CD8-positive, alpha-beta memory T cell (primary cell): ENCODE measurements around the gene CBFA2T3. TPM values are rescaled to one million over a fixed set of nuclear protein-coding genes. Genes with fewer than 3 reads are reported as not detected.
A peak's percentile ranks its signal among the peaks of the same experiment; 100 is the strongest.
"Not testable (repeated sequence)": the region's sequence is repeated elsewhere in the genome, so short reads cannot be mapped to it uniquely, and the experiment has no call there.

Experiments used
- CTCF ChIA-PET: fragments of 350-600 bp; sonication (Branson Sonifier 250); formaldehyde crosslinking; loops from one replicate; lab custom pipeline; 2021; ENCODE audit warnings: antibody characterized with exemption; lab: Charles Lee
- POLR2A ChIA-PET: fragments of 350-600 bp; sonication (Branson Sonifier 250); formaldehyde crosslinking; loops from one replicate; lab custom pipeline; 2021; ENCODE audit warnings: antibody characterized with exemption; lab: Charles Lee
- DNase-seq, 5 donors: peaks; one replicate each; pipeline versions ENCODE4 v3.0.0 to v3.0.0-alpha.2; 2020 to 2022; ENCODE audit warnings: mixed read lengths in 1 of 5
- H3K27ac ChIP-seq: one replicate; pipeline ENCODE4 v1.7.0; 2013; ENCODE audit warnings: low read depth, mild to moderate bottlenecking, low read length, moderate library complexity
- H3K27me3 ChIP-seq: 2 replicates; pipeline ENCODE4 v1.7.0; 2013; ENCODE audit warnings: low read length, mild to moderate bottlenecking; ENCODE audit not compliant: insufficient read depth, poor library complexity, severe bottlenecking
- H3K36me3 ChIP-seq: 2 replicates; pipeline ENCODE4 v1.7.0; 2013; ENCODE audit warnings: mild to moderate bottlenecking, low read length, moderate library complexity; ENCODE audit not compliant: insufficient read depth
- H3K4me1 ChIP-seq: 2 replicates; pipeline ENCODE4 v1.7.0; 2013; ENCODE audit warnings: mild to moderate bottlenecking, low read length, moderate library complexity; ENCODE audit not compliant: insufficient read depth
- H3K4me3 ChIP-seq: 2 replicates; pipeline ENCODE4 v1.7.0; 2013; ENCODE audit warnings: mild to moderate bottlenecking, low read length
- H3K9me3 ChIP-seq: 2 replicates; pipeline ENCODE4 v1.7.0; 2013; ENCODE audit warnings: mild to moderate bottlenecking, low read length
- H3K27ac Mint-ChIP-seq, 8 donors: one replicate each; pipeline ENCODE4 v1.8.0; 2020 to 2021; ENCODE audit warnings: mixed read lengths in 8 of 8, mild to moderate bottlenecking in 6 of 8, inconsistent platforms in 3 of 8, moderate library complexity in 3 of 8
- H3K27me3 Mint-ChIP-seq, 2 donors: one replicate each; pipeline ENCODE4 v1.8.0; 2020 to 2021; ENCODE audit warnings: mixed read lengths in 2 of 2, mild to moderate bottlenecking in 1 of 2, moderate library complexity in 1 of 2
- H3K36me3 Mint-ChIP-seq, 3 donors: one replicate each; pipeline ENCODE4 v1.8.0; 2020 to 2021; ENCODE audit warnings: mixed read lengths in 3 of 3, inconsistent platforms in 1 of 3, mild to moderate bottlenecking in 1 of 3
- H3K4me1 Mint-ChIP-seq, 3 donors: one replicate each; pipeline ENCODE4 v1.8.0; 2020 to 2021; ENCODE audit warnings: mixed read lengths in 3 of 3, inconsistent platforms in 1 of 3, mild to moderate bottlenecking in 1 of 3
- H3K4me3 Mint-ChIP-seq, 7 donors: one replicate each; pipeline ENCODE4 v1.8.0; 2020 to 2021; ENCODE audit warnings: mixed read lengths in 7 of 7, mild to moderate bottlenecking in 6 of 7, moderate library complexity in 4 of 7, inconsistent platforms in 2 of 7
- H3K9me3 Mint-ChIP-seq, 5 donors: one replicate each; pipeline ENCODE4 v1.8.0; 2020 to 2022; ENCODE audit warnings: mixed read lengths in 5 of 5, mild to moderate bottlenecking in 3 of 5, moderate library complexity in 2 of 5, inconsistent platforms in 1 of 5
- polyA plus RNA-seq: library from polyadenylated mRNA; unstranded; fragments of 300-500 nt; fragmentation: Illumina TruSeq; gene quantifications from one replicate; pipeline ENCODE4 v1.2.3, GENCODE V29; 2021
- total RNA-seq, 2 experiments: library from RNA; stranded (reverse); gene quantifications; one replicate each; pipeline ENCODE4 v1.2.3, GENCODE V29; 2021

The CBFA2T3 gene
- total and polyA plus RNA-seq, 3 experiments from 2014 or later: 0.22 TPM; not detected in 2

DNA sequence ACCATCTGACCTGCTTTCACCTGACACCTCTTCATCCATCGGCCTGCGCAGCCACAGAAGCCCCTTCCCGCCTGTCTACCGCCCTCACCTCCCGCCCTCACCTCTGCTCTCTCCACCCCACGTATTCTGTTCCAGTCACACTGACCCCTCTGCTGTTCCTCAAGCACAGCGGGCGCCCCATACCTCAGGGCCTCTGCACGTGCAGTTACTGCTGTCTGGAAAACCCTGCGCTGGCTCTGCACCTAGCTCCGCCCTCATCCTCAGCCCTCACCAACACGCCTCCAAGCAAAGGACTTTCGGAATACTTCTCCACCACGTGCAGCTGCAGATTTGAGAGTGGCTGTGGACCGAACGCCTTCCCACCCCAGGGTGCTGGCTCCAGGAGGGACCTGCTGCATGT, 85.9 kb downstream of the CBFA2T3 start:
- H3K4me3 Mint-ChIP-seq: no peak overlapping the region
- no peaks in the 10 kb centered on the region for H3K36me3 Mint-ChIP-seq
- CTCF ChIA-PET: no interaction called here
- no peaks in the 10 kb centered on the region for H3K9me3 Mint-ChIP-seq
- H3K27me3 ChIP-seq: no peaks in the 10 kb centered on the region
- POLR2A ChIA-PET: no interaction called here
- no peaks in the 10 kb centered on the region for H3K4me1 Mint-ChIP-seq
- no peaks in the 10 kb centered on the region for H3K4me1 ChIP-seq
- no peaks in the 10 kb centered on the region for H3K36me3 ChIP-seq
- peak overlapping the region in 1 of 8 donors; percentile 65 for H3K27ac Mint-ChIP-seq
- no peaks in the 10 kb centered on the region for H3K9me3 ChIP-seq
- H3K4me3 ChIP-seq: no peak overlapping the region
- no peaks in the 10 kb centered on the region for H3K27me3 Mint-ChIP-seq
- H3K27ac ChIP-seq: no peak overlapping the region
- no peak for DNase-seq

DNA sequence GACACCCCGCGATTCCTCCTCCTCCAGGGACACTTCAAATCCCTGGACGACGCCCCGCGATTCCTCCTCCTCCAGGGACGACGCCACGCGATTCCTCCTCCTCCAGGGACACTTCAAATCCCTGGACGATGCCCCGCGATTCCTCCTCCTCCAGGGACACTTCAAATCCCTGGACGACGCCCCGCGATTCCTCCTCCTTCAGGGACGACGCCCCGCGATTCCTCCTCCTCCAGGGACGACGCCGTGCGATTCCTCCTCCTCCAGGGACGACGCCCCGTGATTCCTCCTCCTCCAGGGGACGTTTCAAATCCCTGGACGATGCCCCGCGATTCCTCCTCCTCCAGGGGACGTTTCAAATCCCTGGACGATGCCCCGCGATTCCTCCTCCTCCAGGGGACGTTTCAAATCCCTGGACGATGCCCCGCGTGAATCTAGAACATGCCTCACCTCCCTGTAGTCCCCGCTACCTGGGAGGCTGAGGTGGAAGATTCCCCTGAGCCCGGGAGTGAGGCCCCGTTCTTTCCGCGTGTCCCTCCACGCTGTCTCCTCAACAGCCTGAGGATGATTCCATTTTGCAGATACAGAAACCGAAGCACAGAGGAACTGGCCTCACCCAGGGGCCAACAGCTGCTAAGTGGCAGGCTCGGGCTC, 87.2 kb downstream of the CBFA2T3 start:
- POLR2A ChIA-PET, H3K4me1 Mint-ChIP-seq, H3K27ac ChIP-seq, H3K36me3 Mint-ChIP-seq, H3K27me3 ChIP-seq, H3K36me3 ChIP-seq, CTCF ChIA-PET, H3K4me3 Mint-ChIP-seq, H3K9me3 ChIP-seq, H3K27ac Mint-ChIP-seq, DNase-seq, H3K9me3 Mint-ChIP-seq, H3K4me3 ChIP-seq, H3K27me3 Mint-ChIP-seq, H3K4me1 ChIP-seq: not testable (repeated sequence)

DNA sequence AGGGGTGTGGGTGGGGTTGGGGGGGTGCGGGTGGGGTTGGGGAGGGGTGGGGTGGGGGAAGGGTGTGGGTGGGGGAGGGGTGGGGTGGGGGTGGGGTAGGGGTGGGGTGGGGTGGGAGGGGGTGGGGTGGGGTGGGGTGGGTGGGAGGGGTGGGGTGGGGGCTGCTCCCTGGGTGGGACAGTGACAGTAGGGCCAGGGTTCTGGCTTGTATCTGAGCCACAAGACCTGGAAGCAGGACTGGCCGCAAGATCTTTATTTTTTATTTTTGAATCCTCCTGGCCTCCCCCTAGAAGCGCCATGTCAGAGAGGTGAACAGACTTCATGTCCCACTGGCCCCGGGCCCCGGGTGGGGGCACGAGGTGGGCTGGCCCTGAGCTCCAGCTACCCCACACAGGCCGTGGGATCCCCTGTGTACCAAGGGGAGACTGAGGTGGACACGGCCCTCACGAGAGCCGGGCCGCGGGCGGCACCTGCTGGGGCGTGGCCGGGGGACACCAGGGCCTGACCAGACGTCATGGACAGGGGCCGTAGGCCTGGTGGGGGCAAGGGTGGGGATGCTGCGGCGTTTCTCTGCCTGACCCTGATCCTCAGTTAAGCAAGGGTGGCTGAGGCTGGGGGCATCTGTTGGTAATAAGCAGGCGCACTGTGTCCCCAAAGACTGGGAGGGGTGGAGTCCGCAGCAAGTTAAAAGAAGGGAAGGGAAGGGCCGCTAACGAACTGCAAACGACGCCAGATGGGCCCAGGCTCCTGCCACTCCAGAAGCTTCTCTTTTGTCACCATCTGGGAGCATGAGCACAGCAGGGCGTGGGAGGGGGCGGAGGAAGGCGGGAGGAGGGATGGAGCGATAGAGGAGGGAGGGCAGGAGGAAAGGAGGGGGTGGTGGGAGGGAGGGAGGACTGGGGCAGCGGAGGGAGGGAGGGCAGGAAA, 88.3 kb downstream of the CBFA2T3 start:
- Histone ChIP-seq H3K27me3 (no peaks in the 10 kb centered on the region), H3K27ac (no peak overlapping the region), H3K4me1 (no peaks in the 10 kb centered on the region), H3K4me3 (no peak overlapping the region), H3K9me3 (no peaks in the 10 kb centered on the region), H3K36me3 (no peaks in the 10 kb centered on the region)
- POLR2A ChIA-PET: no interaction called here
- Mint-ChIP-seq H3K27ac (no peak overlapping the region), H3K27me3 (no peaks in the 10 kb centered on the region), H3K4me1 (no peaks in the 10 kb centered on the region), H3K36me3 (no peaks in the 10 kb centered on the region), H3K9me3 (no peaks in the 10 kb centered on the region), H3K4me3 (no peak overlapping the region)
- CTCF ChIA-PET: no interaction called here
- DNase-seq: no peak

DNA sequence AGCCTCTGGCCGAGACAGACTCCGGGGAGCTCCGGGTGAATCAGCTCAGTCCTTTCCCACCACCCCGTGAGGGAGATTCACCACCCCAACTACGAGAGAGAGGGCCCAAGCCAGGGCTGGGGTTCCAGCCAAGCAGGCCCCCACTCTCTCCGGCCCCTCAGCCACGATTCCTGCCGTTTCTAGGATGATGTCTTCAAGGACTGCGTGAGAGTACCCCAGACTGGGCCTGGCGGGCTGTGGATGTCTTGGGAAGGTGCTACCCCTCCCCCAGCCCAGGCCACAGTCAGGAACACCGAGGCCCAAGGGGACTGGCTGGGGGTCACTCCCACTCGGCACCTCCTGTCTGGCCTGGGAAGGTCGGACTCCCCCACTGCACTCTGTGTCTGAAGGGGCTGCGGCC, 89.0 kb downstream of the CBFA2T3 start:
- ChIA-PET CTCF (no interaction called here), POLR2A (no interaction called here)
- H3K27ac Mint-ChIP-seq: peak overlapping the region in 1 of 8 donors; percentile 61
- Histone ChIP-seq H3K4me3 (no peak overlapping the region), H3K9me3 (no peaks in the 10 kb centered on the region), H3K27me3 (no peaks in the 10 kb centered on the region), H3K4me1 (no peaks in the 10 kb centered on the region), H3K36me3 (no peaks in the 10 kb centered on the region), H3K27ac (no peak overlapping the region)
- H3K36me3 Mint-ChIP-seq: no peaks in the 10 kb centered on the region
- no peak overlapping the region for H3K4me3 Mint-ChIP-seq
- H3K4me1 Mint-ChIP-seq: no peaks in the 10 kb centered on the region
- H3K27me3 Mint-ChIP-seq: no peaks in the 10 kb centered on the region
- H3K9me3 Mint-ChIP-seq: no peaks in the 10 kb centered on the region
- no peak for DNase-seq

DNA sequence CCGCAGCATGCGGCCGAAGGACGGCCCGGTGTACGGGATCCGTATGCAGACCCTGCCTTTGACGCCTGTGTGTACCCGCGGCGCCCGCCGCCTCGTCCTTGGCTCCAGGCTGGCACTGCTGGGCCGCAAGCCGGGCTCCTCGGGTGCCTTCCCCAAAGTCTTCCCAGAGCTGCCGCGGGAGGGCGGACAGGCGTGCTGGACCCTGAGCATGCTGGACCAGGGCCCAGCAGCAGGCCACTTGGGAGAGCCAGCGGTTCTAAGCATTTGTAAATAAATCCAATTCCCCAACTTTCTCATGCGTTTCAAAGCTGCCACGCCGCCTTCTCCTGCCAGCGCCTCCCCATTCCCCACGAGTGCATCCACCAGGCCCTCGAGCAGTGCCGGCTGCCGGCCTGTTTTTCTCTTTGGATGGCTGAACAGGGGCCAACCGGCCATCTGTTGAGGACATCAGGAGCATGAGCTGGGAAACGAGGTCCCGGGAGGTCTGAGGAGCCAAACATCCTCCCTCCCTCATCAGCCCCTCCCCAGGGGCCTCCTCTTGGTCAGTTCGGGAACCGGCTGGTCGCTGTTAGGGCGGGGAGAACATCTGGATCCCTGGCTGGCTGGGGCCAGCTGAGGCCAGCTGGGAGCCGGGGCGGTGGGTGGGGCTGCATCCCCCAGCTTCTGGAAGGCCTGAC, 90.0 kb downstream of the CBFA2T3 start:
- ChIA-PET POLR2A (no interaction called here), CTCF (no interaction called here)
- H3K4me3 ChIP-seq: no peak overlapping the region
- H3K36me3 ChIP-seq: no peaks in the 10 kb centered on the region
- DNase-seq: no peak
- H3K27ac Mint-ChIP-seq: no peak overlapping the region
- no peak overlapping the region for H3K4me3 Mint-ChIP-seq
- no peaks in the 10 kb centered on the region for H3K4me1 ChIP-seq
- H3K9me3 ChIP-seq: no peaks in the 10 kb centered on the region
- H3K9me3 Mint-ChIP-seq: no peaks in the 10 kb centered on the region
- H3K27me3 Mint-ChIP-seq: no peaks in the 10 kb centered on the region
- no peak overlapping the region for H3K27ac ChIP-seq
- H3K36me3 Mint-ChIP-seq: no peaks in the 10 kb centered on the region
- peaks cover 0 to 2% (median 0%) of the 10 kb centered on the region in 3 donors for H3K4me1 Mint-ChIP-seq
- no peaks in the 10 kb centered on the region for H3K27me3 ChIP-seq

DNA sequence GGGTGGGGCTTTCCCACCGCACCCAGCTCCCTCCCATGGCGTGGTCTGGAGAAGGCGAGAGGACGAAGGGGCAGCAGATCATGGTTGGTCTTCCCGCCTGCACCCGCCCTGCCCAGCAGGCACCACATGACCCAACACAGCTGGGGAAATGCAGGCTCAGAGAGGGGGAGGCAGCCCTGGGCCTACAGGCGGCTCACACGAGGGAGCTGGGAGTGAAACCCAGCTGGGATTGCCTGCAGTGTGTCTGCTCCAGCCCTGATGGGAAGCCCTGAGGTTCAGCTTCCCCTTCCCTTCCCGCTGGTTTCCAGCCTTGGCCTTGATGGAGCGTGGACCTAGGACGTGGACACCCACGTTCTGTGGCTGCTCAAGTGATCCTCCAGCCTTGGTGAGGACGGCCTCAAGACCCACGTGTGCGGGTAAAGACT, 90.6 kb downstream of the CBFA2T3 start:
- Mint-ChIP-seq H3K27ac (no peak overlapping the region), H3K27me3 (no peaks in the 10 kb centered on the region)
- POLR2A ChIA-PET: no interaction called here

DNA sequence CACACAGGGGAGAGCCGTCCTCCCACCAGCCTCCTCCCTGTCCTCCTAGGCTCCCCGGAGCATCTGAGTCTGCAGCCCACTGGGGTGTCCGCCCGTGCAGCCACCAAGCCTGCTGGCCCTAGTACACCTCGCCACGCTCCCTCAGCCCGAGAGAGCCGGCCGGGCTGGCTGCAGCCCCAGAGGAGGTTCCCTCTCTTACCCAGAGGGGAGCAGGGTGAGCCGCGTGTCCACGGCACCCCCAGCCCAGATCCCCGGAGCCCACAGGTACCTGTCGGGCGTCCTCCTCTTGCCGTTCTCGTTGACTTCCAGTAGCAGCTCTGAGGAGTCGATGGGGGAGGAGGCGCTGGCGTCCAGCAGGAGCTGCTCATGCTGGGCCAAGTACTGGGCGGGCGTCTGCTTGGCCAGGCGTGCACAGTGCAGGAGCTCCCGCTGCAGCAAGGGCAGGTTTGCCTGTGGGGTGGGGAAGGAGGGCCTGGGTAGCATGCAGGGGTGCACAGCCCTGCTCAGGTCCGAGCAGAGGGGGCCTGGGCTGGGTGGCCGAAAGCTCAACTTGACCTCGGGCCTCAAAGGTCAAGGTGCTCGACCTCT, 91.2 kb downstream of the CBFA2T3 start:
- Histone ChIP-seq H3K27me3 (no peaks in the 10 kb centered on the region), H3K4me3 (no peak overlapping the region), H3K27ac (no peak overlapping the region), H3K4me1 (no peaks in the 10 kb centered on the region), H3K36me3 (no peaks in the 10 kb centered on the region), H3K9me3 (no peaks in the 10 kb centered on the region)
- POLR2A ChIA-PET: no interaction called here
- H3K27me3 Mint-ChIP-seq: no peaks in the 10 kb centered on the region
- no peak overlapping the region for H3K27ac Mint-ChIP-seq
- H3K36me3 Mint-ChIP-seq: no peaks in the 10 kb centered on the region
- peaks cover 0 to 2% (median 0%) of the 10 kb centered on the region in 3 donors for H3K4me1 Mint-ChIP-seq
- H3K9me3 Mint-ChIP-seq: no peaks in the 10 kb centered on the region
- DNase-seq: no peak
- CTCF ChIA-PET: no interaction called here
- no peak overlapping the region for H3K4me3 Mint-ChIP-seq

More for the DNA sequence above, 90.6 kb downstream of the CBFA2T3 start:
- no peak for DNase-seq
- no peaks in the 10 kb centered on the region for H3K27me3 ChIP-seq
- H3K4me3 ChIP-seq: no peak overlapping the region
- no peaks in the 10 kb centered on the region for H3K36me3 ChIP-seq
- CTCF ChIA-PET: no interaction called here
- no peaks in the 10 kb centered on the region for H3K4me1 ChIP-seq
- H3K4me1 Mint-ChIP-seq: peaks cover 0 to 2% (median 0%) of the 10 kb centered on the region in 3 donors
- H3K4me3 Mint-ChIP-seq: no peak overlapping the region
- no peaks in the 10 kb centered on the region for H3K9me3 Mint-ChIP-seq
- no peaks in the 10 kb centered on the region for H3K9me3 ChIP-seq
- no peak overlapping the region for H3K27ac ChIP-seq
- no peaks in the 10 kb centered on the region for H3K36me3 Mint-ChIP-seq
